A673 (cell line): ENCODE data around the gene PIGU.

Experiments
- CTCF ChIP-seq: fragments of 300-800, 200-600 bp; sonication (generic); conservative IDR thresholded peaks from 2 replicates; pipeline ENCODE4 v1.5.1; 2017; ENCODE audit warnings: low read depth, mild to moderate bottlenecking, antibody characterized with exemption, low read length, moderate library complexity, mixed read lengths
- EZH2 ChIP-seq: fragments of 200-600 bp; sonication (generic); IDR thresholded peaks from 2 replicates; pipeline ENCODE4 v1.6.1; 2017; ENCODE audit warnings: borderline replicate concordance, low read depth, mild to moderate bottlenecking, mixed read lengths, antibody characterized with exemption, low read length; ENCODE audit not compliant: poor library complexity, severe bottlenecking

GRCh38 chr20:34564833-34565232, 112.1 kb downstream of the PIGU start:
- TF ChIP-seq CTCF, result no peak
- TF ChIP-seq EZH2, result no peak
